Lower leg skin (tissue), 3 donors: ENCODE data around the gene CDC42.

Experiments used
- CTCF ChIP-seq, 3 donors: fragments of 450-650 bp; IDR thresholded peaks; one replicate each; pipeline ENCODE4 v1.5.1; 2016; ENCODE audit warnings: antibody characterized with exemption in 3 of 3, mild to moderate bottlenecking in 3 of 3, moderate library complexity in 2 of 3
- POLR2A ChIP-seq, 2 donors: fragments of 450-650 bp; IDR thresholded peaks; one replicate each; pipeline ENCODE4 v1.6.1; 2016 to 2017; ENCODE audit warnings: antibody characterized with exemption in 2 of 2, mild to moderate bottlenecking in 1 of 2, moderate library complexity in 1 of 2

GRCh38 chr1:22074803-22075202 lies 22.3 kb downstream of the CDC42 start:
- TF ChIP-seq CTCF (IDR thresholded peaks at IDR 0.05) (no peak), POLR2A (IDR thresholded peaks at IDR 0.05) (no peak)
